Stimulated activated CD4-positive, alpha-beta T cell treated with anti-CD3 and anti-CD28 coated beads, Interleukin-2, amount 100 ng/mL, for 4 hours (primary cell): Measurements from ENCODE around the gene TMEM141.
"Not testable (repeated sequence)": the region's sequence is repeated elsewhere in the genome, so short reads cannot be mapped to it uniquely, and the experiment has no call there.

Experiments
- DNase-seq: peaks from one replicate; pipeline ENCODE4 v3.0.0-alpha.2; 2020; ENCODE audit warnings: low read depth

The TMEM141 gene

DNA sequence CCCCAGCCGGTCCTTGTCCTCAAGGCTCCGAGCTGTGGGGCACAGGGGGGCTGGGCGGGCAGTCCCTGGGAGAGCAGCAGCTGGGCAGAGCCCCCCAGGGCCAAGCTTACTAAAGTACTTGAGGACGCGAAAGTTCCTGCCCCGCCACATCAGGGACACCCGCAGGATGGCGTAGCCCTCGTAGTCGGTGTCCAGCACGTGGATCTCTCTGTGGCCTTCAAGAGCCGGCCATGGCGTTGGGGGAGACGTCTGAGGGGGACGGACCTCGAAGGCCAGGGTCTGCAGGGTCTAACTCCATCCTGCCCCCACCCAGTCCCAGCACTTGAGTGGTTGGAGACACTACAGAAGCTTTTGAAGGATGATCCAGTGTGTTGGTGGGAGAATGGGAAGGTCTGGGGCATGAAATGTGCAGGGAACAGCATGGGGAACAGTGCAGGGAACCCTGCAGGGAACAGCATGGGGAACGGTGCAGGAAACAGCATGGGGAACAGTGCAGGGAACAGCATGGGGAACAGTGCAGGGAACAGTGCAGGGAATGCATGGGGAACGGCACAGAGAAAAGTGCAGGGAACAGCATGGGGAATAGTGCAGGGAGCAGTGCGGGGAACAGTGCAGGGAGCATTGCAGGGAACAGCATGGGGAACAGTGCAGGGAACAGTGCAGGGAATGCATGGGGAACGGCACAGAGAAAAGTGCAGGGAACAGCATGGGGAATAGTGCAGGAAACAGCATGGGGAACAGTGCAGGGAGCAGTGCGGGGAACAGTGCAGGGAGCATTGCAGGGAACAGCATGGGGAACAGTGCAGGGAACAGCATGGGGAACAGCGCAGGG lies 35.6 kb upstream of the TMEM141 start:
- DNase-seq: not testable (repeated sequence)

DNA sequence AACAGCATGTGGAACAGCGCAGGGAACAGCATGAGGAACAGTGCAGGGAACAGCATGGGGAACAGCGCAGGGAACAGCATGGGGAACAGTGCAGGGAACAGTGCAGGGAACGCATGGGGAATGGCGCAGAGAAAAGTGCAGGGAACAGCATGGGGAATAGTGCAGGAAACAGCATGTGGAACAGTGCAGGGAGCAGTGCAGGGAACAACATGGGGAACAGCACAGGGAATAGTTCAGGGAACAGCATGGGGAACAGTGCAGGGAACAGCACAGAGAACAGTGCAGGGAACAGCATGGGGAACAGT lies 35.1 kb upstream of the TMEM141 start:
- no peak for DNase-seq

GRCh38 chr9:136756836-136757235 lies 34.3 kb upstream of the TMEM141 start:
- DNase-seq: no peak

DNA sequence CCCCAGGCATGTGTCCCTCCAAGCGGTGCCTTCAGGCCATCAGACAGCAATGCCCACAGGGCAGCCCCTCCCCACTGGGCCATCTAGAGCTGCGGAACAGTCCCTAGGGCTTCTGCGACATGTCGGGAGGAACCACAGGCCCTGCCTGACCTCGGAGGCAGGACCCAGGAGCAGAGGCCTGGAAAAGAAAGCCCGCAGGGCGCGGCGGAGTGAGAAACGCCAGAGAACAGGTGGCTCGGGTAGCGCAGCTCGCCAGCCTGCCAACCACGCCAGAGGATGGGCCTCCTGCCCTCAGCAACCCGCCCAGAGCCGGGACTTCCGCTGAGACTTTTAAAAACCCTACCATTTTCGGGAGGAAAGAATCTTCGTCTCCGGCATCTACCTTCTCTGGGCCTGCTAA lies 33.8 kb upstream of the TMEM141 start:
- no peak for DNase-seq

DNA sequence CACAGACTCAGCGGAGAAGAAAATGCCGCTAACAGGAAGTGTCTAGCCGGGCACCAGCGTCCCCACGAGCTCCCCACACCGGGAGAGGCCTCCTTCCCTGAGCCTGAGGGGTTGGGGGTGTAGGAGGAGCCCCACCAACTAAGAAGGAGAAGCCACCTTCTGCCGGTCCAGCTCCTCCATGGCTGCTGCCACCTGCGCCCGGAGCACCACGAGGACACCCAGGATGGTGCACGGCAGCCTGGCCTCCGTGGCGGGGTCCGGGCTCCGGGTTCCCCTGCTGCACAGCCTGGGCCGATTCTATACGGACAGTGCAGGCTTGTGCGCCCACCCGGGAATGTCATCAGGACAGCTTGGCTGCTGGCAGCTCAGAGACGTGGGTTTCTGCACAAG lies 33.4 kb upstream of the TMEM141 start:
- no peak for DNase-seq

GRCh38 chr9:136759001-136759400 lies 32.1 kb upstream of the TMEM141 start:
- no peak for DNase-seq

DNA sequence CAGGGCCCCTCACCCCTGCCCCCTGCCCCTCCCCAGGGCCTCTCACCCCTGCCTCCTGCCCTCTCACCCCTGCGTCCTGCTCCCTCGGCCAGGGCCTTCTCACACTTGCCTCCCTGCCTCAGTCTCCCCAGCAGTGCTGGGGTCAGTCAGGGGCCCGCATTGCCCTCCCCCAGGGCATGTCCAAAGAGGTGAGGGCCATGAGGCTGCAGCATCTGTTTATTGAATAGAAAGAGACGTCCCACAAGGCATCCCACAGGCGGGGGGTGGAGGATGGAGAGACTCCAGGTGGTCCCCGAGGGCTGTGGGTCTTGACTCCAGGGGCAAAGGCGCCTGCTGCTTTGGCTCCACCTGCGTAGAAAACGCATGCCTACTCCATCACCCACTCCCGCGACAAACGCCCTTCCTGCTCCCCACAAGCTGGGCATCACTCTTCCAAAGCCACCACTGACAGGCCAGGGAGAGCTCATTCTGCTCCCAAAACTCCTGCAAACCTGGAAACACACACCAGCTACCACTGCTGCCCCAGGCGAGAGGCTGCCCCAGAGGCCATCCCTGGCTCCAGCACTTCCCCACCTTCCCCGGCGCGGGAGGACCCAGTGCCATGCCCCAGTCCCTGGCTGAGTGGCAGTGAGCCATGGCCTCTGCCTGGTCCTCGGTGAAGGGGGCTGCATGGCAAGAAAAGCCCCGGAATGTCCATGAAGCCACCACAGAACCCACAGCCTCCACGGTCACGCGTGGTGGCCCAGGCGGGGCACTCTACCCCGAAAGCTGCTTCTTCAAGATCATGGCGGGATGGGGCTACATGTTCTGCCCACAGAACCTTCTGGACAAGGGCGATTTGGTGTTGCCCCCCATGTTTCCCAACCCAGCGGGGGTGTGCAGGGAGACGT lies 31.5 kb upstream of the TMEM141 start:
- DNase-seq: no peak

DNA sequence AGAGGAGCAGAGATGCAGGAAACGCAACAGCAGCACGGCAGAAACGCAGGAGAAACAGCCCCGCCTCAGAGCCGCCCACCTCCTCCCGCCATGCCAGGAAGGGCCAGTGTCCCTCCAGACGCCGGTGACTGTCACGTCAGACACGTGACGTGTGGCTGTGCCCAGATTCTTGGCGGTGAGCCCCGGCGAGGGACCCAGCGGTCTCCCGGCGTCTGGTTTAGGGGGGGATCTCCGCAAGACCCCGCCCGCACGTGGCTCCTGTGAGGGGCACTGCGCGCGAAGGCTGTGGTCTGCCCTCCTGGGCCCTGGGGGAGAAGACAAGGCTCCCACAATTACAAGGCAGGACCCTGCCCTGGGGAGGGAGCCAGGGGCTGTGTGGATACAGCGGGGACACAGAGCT lies 30.7 kb upstream of the TMEM141 start:
- DNase-seq: no peak

DNA sequence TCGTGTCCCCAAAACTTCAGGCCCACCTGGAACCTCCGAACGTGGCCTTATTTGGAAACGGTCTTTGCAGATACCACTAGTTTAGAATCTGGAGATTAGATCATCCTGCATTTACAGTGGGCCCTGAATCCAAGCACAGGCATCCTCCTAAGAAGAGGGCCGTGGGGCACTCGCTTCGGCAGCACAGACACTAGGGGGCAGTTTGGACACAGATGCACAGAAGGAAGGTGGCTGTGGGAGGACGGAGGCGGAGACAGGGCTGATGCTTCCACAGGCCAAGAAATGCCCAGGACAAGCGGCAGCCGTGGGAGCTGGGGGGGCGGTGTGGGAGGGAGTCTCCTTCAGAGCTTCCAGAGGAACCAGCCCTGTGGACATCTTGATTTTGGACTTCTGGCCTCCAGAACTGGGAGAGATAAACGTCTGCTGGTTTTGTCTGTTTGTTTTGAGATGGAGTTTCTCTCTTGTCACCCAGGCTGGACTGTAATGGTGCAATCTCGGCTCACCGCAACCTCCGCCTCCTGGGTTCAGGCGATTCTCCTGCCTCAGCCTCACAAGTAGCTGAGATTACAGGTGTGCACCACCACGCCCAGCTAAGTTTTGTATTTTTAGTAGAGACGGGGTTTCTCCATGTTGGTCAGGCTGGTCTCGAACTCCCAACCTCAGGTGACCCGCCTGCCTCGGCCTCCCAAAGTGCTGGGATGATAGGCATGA lies 30.2 kb upstream of the TMEM141 start:
- not testable (repeated sequence) for DNase-seq

DNA sequence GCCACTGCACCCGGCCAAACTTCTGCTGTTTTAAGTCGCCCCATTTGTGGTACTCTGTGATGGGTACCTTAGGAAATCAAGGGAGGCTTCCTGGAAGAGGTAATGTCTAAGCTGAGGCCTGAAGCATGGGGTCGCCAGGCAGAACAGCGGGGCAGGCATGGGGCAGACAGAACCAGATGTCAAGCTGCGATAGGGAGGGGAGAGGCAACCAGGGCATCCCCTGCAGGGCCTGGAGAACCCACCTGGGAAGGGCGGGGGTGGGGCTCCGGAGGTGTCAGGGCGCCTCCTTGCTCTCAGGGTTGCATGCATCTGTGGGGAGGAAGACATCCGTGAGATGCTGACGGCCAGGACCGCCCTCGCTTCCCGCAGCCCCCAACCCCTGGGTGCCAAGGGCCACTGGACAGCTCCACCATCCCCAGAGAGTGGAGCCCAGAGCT lies 29.6 kb upstream of the TMEM141 start:
- no peak for DNase-seq

- no peak for DNase-seq
Observed at GRCh38 chr9:136762221-136762691, 28.9 kb upstream of the TMEM141 start.

DNA sequence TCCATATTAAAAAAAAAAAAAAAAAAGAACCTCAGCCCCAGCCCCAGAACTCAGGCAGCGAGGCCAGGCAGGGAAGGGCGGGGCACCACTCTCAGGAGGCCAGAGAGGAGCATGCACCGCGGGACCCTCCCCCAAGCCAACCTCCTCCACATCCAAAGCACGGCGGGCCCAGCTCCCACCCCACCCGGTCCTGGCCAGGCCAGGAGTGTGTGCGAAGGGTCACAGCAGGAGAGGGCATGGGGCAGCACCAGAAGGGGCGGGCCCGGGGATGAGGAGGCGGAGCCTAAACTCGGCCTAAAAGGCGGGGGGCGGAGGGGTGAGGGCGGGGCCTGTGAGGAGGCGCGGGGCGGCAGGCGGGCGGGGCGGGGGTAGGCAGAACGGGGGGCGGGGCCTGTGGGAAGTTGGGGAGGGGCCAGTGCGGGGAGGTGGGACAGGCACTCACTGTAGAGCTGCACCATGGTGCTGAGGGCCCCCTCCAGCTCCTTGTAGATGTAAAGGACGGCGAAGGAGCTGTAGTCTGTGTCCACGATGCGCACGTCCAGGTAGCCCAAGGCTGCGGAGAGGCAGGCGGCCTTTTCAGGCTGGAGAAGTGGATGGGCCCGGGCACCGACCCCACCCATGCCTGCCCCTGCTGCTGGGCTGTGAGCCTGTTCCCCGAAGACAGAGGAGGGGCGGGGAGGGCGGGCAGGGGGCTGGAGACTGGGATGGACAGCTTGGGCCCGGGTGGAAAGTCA lies 28.1 kb upstream of the TMEM141 start:
- DNase-seq: peak; percentile 26

- no peak for DNase-seq
Observed at GRCh38 chr9:136763649-136764035, 27.5 kb upstream of the TMEM141 start.

DNA sequence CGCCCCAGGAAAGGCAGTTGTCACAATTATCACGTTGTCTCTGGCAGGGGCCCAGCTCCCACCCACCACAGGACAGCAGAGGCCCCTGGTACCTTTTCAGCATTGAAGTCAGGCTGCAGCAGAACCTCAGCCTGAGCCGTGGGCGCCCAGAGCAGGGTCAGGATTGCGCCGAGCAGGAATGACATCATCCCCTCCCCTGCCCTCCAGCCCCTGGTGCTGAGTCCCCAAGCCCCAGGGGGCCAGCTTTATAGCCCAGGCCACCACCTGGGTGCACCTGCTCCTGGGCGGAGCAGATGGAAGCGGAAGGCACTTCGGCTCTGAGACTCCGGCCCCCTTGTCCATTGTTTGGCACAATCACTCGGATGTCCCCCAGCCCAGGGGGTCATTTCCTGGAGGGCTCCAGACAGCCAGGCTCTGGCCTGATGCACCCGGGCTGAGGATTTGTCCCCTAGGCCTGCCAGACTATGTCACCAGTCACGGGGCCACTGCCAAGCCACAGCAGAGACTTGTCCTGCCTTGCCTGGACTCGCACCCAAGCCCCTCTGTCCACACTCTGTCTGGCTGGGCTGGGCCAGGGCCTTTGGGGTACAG lies 26.7 kb upstream of the TMEM141 start, which contains the start of gene LCN15:
Gene LCN15 (minus strand): TSS at position 218 of the 591 bp plus-strand sequence. CDS start 30 bp downstream, at position 188.
- no peak for DNase-seq

- DNase-seq: no peak
Observed at GRCh38 chr9:136765041-136765440, 26.1 kb upstream of the TMEM141 start.

- not testable (repeated sequence) for DNase-seq
Observed at GRCh38 chr9:136765745-136766409, 25.3 kb upstream of the TMEM141 start.

GRCh38 chr9:136766410-136767120 lies 24.6 kb upstream of the TMEM141 start:
- DNase-seq: not testable (repeated sequence)

- peak; percentile 28 for DNase-seq
Observed at GRCh38 chr9:136769710-136770191, 21.4 kb upstream of the TMEM141 start.

- no peak for DNase-seq
Observed at GRCh38 chr9:136771907-136772415, 19.2 kb upstream of the TMEM141 start.
